ENCODE results near the gene PVALB.

- TF ChIP-seq, protein P1, sequence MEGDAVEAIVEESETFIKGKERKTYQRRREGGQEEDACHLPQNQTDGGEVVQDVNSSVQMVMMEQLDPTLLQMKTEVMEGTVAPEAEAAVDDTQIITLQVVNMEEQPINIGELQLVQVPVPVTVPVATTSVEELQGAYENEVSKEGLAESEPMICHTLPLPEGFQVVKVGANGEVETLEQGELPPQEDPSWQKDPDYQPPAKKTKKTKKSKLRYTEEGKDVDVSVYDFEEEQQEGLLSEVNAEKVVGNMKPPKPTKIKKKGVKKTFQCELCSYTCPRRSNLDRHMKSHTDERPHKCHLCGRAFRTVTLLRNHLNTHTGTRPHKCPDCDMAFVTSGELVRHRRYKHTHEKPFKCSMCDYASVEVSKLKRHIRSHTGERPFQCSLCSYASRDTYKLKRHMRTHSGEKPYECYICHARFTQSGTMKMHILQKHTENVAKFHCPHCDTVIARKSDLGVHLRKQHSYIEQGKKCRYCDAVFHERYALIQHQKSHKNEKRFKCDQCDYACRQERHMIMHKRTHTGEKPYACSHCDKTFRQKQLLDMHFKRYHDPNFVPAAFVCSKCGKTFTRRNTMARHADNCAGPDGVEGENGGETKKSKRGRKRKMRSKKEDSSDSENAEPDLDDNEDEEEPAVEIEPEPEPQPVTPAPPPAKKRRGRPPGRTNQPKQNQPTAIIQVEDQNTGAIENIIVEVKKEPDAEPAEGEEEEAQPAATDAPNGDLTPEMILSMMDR (IDR thresholded peaks at IDR 0.05; ENCODE audit: insufficient read depth, low read length), result no peak
- TF ChIP-seq, protein P2, sequence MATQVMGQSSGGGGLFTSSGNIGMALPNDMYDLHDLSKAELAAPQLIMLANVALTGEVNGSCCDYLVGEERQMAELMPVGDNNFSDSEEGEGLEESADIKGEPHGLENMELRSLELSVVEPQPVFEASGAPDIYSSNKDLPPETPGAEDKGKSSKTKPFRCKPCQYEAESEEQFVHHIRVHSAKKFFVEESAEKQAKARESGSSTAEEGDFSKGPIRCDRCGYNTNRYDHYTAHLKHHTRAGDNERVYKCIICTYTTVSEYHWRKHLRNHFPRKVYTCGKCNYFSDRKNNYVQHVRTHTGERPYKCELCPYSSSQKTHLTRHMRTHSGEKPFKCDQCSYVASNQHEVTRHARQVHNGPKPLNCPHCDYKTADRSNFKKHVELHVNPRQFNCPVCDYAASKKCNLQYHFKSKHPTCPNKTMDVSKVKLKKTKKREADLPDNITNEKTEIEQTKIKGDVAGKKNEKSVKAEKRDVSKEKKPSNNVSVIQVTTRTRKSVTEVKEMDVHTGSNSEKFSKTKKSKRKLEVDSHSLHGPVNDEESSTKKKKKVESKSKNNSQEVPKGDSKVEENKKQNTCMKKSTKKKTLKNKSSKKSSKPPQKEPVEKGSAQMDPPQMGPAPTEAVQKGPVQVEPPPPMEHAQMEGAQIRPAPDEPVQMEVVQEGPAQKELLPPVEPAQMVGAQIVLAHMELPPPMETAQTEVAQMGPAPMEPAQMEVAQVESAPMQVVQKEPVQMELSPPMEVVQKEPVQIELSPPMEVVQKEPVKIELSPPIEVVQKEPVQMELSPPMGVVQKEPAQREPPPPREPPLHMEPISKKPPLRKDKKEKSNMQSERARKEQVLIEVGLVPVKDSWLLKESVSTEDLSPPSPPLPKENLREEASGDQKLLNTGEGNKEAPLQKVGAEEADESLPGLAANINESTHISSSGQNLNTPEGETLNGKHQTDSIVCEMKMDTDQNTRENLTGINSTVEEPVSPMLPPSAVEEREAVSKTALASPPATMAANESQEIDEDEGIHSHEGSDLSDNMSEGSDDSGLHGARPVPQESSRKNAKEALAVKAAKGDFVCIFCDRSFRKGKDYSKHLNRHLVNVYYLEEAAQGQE (IDR thresholded peaks at IDR 0.05; ENCODE audit: insufficient replicate concordance, low read depth), result no peak
- TF ChIP-seq POLR2AphosphoS5 (IDR thresholded peaks at IDR 0.05; ENCODE audit: low read depth) (no peak), GABPA (IDR thresholded peaks at IDR 0.05; ENCODE audit: low read depth) (no peak), SPI1 (IDR thresholded peaks at IDR 0.05; ENCODE audit: borderline replicate concordance, low read depth) (no peak)
Observed at GRCh38 chr22:36840106-36840505, 23.3 kb upstream of the PVALB start.

Measured in HL-60 (cell line).